NOMO-1 (cell line): ENCODE measurements around the gene PSTPIP1.

Source experiments
- DNase-seq, 2 experiments: peaks; one replicate each; lab custom pipeline; 2025; ENCODE audit not compliant: unreplicated experiment in 2 of 2; lab: John Stamatoyannopoulos, UW

PSTPIP1 gene

DNA sequence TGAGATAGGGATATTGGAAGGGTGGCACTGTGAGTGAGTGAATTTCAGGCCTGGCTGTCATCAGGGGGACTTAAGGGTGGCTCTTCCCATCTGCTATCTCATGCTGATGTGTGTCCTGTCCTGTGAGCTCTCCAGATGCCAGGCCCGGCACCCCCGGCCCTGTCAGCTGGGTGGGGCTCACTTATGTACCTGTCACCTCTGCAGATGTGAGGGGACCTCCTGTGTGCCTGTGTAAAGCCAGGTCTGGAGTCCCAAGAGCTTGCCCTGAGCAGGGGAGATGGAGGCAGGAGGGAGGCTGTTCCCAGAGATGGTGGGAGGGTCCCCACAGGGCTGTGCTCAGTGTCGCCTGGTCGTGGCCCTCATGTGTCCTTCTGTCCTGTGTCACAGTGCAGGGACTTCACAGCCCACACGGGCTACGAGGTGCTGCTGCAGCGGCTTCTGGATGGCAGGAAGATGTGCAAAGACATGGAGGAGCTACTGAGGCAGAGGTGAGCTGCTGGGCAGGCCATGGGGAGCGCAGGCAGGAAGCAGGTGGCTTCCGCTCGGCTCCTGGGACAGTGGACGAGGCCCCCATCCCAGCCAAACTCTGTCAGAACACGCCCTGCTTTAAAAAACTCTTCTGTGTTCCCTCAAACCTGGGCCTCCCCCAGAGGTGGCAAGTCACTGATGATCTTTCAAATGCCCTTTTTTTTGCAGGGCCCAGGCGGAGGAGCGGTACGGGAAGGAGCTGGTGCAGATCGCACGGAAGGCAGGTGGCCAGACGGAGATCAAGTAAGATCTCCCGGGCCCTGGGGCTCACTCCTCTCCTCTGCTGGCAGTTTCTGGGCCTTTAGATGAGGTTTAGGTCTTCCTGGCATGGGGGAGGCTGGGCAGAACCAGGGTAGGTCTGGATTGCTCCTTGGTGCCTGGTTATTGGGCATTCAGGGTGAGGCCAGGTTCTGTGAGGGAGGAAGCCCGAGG, 23.1 kb downstream of the PSTPIP1 start:
- no peak for DNase-seq

DNA sequence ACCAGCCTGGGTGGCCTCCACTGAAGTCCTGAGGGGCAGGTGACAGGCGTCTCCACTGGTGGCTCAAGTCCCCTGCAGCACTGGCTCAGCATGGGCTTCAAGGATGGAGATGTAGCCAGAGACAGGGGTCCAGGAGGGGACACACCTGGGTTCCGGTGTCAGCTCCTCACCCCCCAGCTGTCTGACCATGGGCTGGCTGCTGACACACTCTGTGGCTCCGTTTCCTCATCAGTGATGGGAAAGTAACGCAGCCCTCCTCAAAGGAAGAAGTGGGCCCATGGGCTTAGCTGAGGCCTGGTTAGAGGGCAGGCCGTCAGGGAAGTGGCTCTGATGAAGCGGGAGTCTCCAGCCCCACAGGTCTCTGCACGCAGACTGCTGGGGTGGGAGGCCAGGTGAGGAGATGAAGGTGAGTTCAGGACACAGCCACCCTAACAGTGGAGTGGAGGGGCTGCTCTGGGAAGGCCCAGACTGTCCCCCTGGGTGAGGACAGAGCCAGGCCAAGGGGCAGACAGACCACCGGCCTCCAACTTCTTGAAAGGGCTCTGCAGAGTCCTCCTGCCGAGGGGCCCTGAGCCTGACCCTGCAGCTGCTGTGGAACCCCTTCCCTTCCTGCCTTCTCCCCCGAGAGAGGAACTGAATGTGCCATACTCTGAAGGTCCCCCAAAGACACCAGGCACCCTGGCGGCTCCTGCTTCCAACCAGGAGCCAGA, 24.0 kb downstream of the PSTPIP1 start:
- DNase-seq: peak in 1 of 2 experiments; percentile 24

DNA sequence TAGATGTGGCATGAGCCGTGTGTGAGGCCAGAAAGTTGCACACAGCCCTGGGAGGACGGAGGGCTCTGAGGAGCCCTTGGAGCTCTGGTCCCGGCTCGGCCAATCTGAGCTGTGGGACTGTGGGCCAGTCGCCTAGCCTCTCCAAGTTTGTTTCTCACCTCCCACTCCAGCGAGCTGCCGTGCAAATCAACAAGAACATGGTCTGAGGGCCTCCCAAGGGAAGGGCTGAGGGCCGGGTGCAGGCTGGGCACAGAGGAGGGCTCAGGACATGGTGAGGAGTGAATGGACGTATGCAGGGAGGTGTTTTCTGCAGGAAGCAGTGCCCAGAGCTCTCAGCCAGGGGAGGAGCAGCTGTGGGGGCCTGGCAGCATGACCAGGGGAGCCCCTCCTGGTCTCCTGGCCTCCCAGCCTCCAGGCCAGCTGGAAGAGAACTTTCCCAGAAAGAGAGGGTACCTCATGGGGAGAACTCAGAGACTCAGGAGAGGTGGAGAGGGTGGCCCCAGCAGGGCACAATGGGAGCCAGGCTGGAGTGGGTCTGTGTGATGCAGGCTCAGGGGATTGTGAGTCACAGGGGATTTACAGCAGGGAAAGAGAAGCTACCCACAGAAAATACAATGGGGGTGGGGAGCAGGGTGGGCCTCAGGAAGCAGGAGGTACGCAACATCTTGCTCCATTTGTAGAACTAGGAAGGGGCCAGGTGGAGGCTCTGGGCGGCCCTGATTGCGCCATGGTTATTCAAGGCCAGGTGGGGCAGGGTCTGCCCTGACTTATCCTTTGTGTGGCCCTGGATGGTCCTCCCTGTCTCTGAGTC, 24.8 kb downstream of the PSTPIP1 start:
- peak; percentile 32 to 35 for DNase-seq

DNA sequence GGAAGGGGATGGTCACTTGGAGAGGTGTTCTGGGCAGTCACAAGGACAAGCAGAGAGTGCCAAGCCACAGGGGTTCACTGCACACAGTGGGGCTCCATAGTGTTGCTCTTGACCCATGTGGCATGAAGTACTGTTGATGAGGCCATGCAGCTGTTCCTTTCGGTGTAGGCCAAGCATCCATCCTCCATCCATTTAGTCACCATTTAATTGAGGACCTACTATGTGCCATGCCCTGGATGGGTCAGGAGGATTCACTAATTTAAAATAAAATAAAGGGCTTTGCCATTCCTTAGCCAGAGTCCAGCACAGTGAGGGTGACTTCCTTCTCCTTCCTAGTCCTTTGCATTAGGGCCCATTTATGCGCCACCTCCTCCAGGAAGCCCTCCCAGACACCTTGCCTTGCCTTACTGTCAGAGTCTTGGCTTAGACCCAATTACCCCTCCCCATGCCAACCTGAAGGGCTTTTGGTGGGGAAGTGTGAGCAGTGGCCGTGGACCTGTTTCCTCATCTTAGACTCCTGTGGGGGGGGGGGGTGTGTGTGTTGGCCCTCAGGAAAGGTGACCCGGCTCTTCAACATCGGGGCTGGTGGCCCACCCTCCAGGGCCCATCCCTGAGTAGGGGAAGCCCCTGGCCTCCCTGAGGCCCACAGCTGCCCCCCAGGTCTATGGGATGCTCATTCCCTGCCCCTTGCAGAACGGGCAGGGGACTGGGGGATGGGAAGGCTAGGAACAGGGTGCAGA, 25.6 kb downstream of the PSTPIP1 start:
- DNase-seq: no peak

DNA sequence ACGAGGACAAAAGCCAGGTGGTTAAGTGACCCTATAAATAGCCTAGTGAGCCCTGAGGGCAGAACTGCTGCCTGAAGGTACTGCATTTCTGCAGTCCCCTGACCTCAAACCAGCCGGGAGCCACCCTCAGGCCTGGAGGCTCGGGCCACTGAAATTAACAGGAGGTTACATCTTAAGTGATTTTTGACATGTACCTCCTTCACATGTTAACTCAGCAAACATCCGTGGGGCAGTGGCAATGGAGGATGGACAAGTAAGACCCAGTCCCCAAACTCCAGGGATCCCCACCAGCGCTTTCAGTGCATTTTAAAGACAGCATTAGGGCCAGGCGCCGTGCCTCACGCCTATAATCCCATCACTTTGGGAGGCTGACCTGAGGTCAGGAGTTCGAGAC, 26.2 kb downstream of the PSTPIP1 start:
- DNase-seq: no peak

DNA sequence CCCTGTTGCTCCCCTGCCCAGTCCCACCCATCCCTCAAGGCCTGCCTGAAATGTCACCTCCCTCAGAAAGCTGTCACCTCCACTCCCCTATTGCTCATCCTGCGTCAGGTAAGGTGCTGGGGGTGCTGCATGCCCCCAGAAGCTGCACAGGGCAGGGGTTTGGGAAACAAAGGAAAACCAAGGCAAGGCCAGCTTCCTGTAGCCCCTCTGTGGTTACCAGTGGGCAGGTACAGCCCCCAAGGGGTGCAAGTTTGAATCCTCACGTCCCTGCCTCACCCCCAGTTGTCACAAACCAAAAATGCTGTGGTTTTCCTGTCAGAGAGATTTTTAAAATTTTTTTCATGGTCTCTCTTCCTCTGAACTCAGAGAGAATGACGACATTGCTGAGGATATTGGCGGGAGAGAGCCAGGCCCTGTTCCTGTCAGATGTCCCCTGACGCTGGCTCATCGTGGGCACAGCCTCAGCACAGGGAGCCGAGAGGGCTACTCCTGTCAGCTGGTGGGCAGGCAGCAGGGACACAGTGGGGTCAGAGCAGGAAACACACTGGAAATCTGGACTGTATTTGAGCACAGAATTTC, 27.0 kb downstream of the PSTPIP1 start:
- DNase-seq: peak in 1 of 2 experiments; percentile 51

DNA sequence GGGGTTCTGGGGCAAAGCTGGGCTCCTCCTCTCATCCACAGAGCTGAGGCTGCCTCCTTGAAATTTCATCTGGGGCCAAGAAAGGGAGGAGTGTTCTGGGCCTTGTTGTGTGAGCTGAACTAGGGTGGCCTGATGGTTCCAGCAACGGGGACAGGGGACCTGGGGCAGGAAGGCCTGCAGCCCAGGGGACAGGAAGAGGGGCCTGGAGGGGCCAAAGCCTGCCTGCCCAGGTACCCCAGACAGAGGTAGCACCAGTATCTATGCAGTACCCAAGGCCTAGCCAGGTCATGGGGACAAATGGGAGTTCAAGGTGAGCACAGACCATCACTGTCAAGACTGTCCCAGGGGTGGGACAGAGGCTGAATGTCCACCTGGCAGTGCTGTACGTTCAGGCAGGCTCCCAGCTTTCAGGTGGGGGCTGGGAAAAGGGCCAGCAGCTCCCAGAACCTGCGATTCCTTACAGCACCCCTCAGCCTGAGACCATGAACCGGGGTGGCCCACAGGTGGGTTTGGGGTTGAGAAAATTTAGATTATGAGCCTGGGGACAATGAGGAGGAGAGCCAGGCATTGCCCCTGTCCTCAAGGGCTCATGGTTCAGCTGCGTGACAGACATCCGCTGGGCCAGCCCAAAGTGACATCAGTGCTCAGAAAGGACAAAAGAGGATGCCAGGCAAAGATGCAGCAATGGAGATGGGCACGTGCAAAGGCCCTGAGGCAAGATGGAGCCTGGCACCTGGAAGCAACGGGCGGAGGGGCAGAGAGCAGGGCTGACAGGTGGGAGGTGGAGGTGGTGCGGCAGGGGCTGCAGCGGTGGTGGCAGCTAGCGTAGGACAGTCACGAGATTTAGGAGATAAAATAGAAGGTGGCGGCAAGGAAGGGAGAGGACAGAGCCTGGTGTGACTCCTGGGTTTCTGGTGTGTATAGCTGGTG, 28.0 kb downstream of the PSTPIP1 start:
- DNase-seq: no peak

DNA sequence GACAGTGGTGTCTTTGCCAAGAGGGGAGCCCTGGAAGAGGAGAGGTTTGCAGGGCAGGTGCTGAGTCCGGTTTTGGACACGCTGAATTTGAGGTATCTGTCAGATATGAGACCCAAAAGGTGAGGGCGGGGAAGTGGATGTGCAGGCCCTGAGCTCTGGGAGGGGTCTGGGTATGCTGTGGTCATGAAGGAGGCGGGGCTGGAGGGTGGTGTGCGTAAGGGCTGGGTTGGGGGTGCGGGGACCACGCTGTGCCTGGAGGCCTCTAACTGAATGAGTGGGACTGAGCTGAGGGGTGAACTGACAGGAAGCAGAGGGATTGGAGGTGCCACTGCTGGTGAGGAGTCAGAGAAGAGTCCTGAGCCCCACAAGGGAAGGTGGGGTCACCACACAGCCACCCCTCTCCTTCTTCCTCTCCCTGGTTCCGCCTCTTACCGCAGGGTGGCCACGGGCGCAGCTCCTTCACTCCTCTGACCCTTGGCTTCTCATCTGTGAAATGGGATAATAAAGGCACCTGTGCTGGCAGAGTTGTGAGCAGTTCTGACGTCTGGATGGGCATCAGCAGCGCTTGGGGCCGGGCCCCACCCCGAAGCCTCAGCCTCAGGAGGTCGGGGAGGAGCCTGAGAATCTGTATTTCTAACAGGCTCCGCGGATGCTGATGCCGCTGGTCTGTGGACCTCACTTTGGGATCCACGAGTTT, 28.8 kb downstream of the PSTPIP1 start:
- DNase-seq: no peak

DNA sequence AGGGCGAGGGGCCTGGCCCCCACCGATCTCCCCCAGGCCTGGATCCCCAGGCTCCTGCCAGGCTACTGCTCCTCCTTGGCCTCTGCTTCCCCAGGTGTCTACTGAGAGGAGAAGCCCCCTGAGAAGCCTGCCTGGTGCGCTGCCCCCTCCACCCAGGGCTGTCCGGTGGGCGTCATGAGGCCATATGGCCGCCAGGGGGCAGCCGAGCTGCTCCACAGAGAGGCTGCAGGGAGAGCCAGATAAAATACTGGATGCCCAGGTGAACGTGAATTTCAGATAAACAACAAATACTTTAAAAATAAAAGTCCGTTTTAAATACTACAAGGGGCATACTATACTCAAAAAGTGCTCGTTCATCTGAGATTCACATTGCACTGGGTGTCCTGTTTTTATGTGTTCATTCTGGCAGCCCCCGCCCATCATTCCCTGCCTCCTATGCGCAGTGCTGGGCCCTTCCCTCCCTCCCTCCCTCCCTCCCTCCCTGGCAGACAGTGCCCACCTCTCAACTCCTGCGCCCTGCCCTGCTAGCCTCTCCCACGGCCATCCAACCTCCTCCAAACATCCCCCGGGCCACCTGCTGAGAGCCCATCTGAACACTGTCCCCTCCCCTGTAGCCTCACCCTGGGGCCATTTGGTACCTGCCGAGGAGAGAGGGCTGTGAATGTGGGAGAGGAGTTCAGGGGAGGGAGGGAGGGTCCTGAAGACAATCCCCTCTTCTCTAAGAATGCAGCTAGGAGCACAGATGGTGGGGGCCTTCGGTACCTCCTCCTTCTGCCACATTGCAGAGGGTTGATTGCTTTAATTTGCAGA, 29.6 kb downstream of the PSTPIP1 start:
- peak in 1 of 2 experiments; percentile 27 for DNase-seq

DNA sequence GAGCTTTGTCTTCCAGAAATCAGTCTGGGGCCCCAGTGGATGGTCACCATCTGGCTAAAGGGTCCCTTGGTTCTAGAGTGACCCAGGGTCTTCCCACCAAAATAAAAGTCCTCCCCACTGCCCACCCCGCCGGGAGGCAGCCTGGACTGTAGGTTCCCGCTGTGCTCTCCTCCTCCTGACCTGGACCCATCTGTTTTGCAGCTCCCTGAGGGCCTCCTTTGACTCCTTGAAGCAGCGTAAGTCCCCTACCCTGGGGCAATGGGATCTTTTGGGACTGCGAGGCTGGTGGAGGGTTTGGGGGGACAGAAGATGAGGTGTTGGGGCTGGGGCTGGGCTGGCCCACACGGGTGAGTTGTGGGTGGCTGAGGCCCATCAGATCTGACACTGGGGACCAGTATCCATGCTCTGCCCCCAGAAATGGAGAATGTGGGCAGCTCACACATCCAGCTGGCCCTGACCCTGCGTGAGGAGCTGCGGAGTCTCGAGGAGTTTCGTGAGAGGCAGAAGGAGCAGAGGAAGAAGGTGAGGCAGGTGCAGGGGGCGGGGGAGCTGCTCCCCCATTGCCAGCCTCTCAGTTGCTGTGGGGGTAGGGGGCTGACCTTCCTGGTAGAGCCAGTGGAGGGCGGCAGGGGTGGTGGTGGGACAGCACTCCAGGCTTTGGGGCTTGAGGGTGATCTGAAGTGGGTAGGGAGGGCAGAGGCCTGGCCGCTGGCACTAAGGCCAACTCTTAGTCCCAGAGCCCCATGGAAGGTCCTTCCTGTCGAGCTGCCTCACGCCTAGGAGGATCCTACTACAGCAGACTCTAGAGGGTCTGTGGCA, 30.4 kb downstream of the PSTPIP1 start:
- no peak for DNase-seq

DNA sequence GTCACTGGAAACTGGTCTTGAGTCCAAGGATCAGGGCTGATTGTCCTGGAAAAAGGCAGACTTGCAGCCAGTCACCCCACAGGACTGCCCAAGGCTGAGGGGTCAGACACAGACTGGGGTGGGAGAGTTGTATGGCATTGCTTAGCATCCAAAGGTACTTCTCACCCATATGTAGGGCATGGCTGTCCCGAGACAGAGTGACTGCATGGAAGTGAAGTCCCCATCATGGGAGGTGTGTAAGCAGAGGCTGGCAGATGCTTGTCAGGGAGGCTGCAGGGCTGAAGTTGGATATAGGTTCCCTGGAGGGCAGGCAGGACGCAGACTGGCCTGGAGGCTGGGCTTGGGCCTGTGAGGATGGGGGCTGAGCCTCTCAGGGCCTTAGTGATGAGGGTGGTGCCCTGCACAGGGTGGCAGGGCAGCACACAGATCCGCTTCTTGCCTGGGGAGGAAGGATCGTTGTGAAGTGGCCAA, 31.1 kb downstream of the PSTPIP1 start:
- DNase-seq: no peak

DNA sequence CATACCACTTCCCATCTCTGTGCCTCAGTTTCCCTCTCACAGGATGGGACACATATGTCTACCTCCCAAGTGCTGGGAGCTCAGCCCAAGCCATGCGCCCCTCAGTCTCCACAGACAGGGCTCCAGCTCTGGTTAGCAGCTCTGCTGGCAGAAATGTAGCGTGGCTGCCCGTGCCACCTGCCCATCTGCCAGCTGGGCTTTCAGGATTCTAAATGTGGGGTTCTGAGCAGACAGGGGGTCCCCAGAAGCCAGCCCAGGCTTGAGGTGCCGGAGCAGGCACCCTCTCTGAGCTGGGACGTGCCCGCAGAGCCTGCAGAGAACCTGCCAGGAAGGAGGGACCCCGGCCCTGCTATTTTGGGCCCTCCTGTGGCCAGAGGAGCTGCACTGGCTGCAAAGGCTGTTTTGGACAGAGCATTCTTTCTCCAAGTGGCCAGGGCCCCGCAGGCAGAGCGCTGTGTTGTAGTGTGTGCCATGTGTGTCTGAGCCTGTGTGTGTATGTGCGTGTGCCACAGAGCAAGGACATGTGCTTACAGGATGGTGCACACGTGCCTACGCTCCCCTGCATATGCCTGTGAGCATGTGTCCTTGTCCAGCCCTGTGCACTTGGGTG, 31.7 kb downstream of the PSTPIP1 start:
- no peak for DNase-seq

DNA sequence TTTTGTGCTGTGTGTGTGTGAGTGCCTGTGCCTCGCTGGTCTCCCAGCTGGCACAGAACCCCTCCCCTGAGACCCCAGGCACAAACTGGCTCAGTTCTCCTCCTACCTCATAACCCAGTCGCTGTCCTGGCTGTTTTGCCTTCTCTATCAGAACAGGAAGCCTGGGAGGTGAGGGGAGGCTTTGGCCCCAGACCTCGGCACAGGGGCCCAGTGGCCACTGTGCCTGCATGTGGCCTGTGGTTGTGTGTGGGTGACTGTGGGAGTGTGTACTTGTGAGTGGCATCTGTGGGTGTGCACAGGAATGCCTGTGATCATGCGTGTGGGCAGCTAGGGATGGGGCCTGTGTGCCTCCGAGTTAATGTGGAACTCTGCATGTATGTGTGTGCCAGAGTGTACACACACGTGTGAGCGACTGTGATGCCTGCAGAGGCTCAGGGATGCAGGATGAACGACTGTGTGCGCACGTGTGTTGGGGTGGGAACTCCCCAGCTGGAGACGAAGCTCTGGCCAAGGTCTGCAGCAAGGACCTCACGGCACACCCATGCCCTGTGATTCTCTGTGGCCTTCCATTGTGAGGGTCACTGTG, 32.3 kb downstream of the PSTPIP1 start:
- no peak for DNase-seq

DNA sequence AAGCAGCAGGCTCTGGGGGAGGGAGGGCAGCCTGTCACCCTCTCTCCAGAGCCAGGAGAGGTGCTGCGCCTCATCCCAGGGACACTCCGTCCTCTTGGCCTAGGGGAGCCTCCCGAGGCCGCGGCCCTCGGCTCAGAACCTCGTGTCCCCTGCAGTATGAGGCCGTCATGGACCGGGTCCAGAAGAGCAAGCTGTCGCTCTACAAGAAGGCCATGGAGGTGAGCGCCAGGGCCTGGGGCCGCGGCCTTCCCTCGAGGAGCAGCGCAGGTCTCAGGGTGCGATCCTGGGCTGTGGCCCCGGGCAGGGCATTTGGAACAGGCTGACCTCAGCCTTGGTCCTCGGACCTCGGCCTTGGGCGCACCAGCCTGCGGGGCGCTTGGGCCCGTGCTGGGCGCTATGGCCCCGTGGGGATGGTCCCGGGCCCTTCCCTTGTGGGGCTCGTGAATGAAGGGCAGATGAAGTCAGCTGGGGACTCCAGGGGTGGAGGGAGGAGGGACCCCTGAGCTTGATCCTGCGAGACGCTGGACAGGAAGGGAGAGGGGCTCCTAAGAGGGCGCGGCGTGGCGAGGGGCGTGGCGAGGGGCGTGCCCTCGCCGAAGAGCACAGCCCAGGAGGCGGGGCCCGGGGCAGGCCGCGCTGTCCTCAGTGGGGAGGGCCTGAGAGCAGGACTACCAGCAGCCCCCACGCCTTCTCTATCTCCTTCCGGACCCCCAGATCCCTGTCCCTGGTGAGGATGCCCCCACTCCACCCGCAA, 32.9 kb downstream of the PSTPIP1 start:
- no peak for DNase-seq
